ENCODE measurements around the gene CTNNBL1. TPM values are rescaled to one million over a fixed set of nuclear protein-coding genes. Genes with fewer than 3 reads are reported as not detected.

Gene CTNNBL1
- total and polyA plus RNA-seq, 2 of the 4 experiments (the other 2 are of a cell fraction): 29.9 to 34.1 TPM

GRCh38 chr20:37839955-37840354 lies 146.1 kb downstream of the CTNNBL1 start:
- intact Hi-C loops (cut with micrococcal nuclease): no loop called here
- no CpG with 5 or more reads among the region's 7 CpGs for WGBS, 2 experiments (ENCODE audit: extremely low coverage in 2 of 2, insufficient read length in 1 of 2)
- CTCF ChIA-PET: no interaction called here
- Histone ChIP-seq H3K4ac (ENCODE audit: low read depth, low read length) (no peak overlapping the region), H3K9ac (ENCODE audit: low read depth, low read length) (no peak overlapping the region), H3K56ac (ENCODE audit: extremely low read depth, insufficient read depth, low read length) (no peak overlapping the region), H2AK5ac (ENCODE audit: low read depth, low read length) (no peak overlapping the region), H3K9me1 (ENCODE audit: insufficient read depth, low read length) (peaks cover 3% of the 10 kb centered on the region; the same call in 1 of the 2 replicates), H3K36me3 (ENCODE audit: control insufficient read depth, insufficient read depth, low read length) (peaks cover 7% of the 10 kb centered on the region), H3K9me3 (ENCODE audit: control insufficient read depth, insufficient read depth, low read length) (no peaks in the 10 kb centered on the region), H3K18ac (ENCODE audit: low read depth, low read length) (no peak overlapping the region), H3K4me2 (ENCODE audit: low read depth, low read length) (no peak overlapping the region), H3K4me1 (ENCODE audit: control insufficient read depth, insufficient read depth, low read length) (no peaks in the 10 kb centered on the region; the same call in 1 of the 2 replicates), H4K5ac (ENCODE audit: low read depth, low read length) (no peak overlapping the region), H2AK9ac (replicated peaks; ENCODE audit: low read depth, low read length, poor library complexity) (no peak overlapping the region), H2BK15ac (ENCODE audit: low read depth, low read length) (no peak overlapping the region), H2BK5ac (ENCODE audit: low read depth, low read length, poor library complexity, severe bottlenecking) (no peak overlapping the region), H3K14ac (replicated peaks; ENCODE audit: low read depth, low read length) (no peak overlapping the region), H3K79me1 (ENCODE audit: low read depth in 1 of 2, low read length in 2 of 2) (peaks cover 0 to 6% of the 10 kb centered on the region in 2 experiments; a peak in 2 of 4 replicates), H2BK120ac (ENCODE audit: low read depth, low read length) (no peak overlapping the region), H4K91ac (ENCODE audit: insufficient read depth, low read depth, low read length) (no peak overlapping the region), H4K8ac (ENCODE audit: low read depth in 2 of 2, low read length in 2 of 2) (no peak overlapping the region), H3K4me3 (ENCODE audit: insufficient read depth, low read depth, low read length) (no peak overlapping the region), H4K20me1 (ENCODE audit: insufficient read depth, low read length) (no peaks in the 10 kb centered on the region), H3K27ac (ENCODE audit: insufficient read depth, low read length) (no peak overlapping the region), H3K23ac (ENCODE audit: low read depth, low read length) (no peak overlapping the region), H2AFZ (replicated peaks; ENCODE audit: low read length, poor library complexity) (no peak overlapping the region), H3K27me3 (ENCODE audit: control insufficient read depth, insufficient read depth, low read length) (no peaks in the 10 kb centered on the region), H2BK20ac (ENCODE audit: low read depth, low read length) (no peak overlapping the region)
- BruUV-seq (replicated peaks): no TSS peak
- in situ Hi-C loops (cut with MboI; ENCODE audit: low sequenced_read_pairs): no loop called here
- ATAC-seq (ENCODE audit: low read depth) (no peak), DNase-seq (no peak)
- TF ChIP-seq RCOR1 (IDR thresholded peaks at IDR 0.05; ENCODE audit: insufficient replicate concordance, low read length) (no peak), RFX5 (IDR thresholded peaks at IDR 0.05; ENCODE audit: low read depth, low read length) (no peak), FOS (IDR thresholded peaks at IDR 0.05; ENCODE audit: low read depth, low read length) (no peak), MAZ (IDR thresholded peaks at IDR 0.05; ENCODE audit: borderline replicate concordance, low read depth, low read length) (no peak), CEBPB (IDR thresholded peaks at IDR 0.05; ENCODE audit: low read depth, low read length) (no peak), MXI1 (IDR thresholded peaks at IDR 0.05; ENCODE audit: borderline replicate concordance, low read depth, low read length) (no peak), CHD1 (IDR thresholded peaks at IDR 0.05; ENCODE audit: low read depth, low read length) (no peak)
- dilution Hi-C loops (cut with HindIII; ENCODE audit: low sequenced_read_pairs, unreplicated experiment): no loop called here
- POLR2A ChIA-PET (ENCODE audit: unreplicated experiment): no interaction called here
